SK-N-DZ (cell line): Measurements from ENCODE around the gene USP10. TPM values are rescaled to one million over a fixed set of nuclear protein-coding genes. Genes with fewer than 3 reads are reported as not detected.

Experiments used
- DNase-seq: peaks from one replicate; pipeline ENCODE4 v3.0.0-alpha.2; 2015; ENCODE audit warnings: low spot score
- polyA plus RNA-seq, 2 experiments: library from polyadenylated mRNA; depleted of rRNA; stranded (reverse); fragments of >200 nt; gene quantifications; 2 replicates each; pipeline ENCODE4 v1.2.3, GENCODE V29; 2014

Gene USP10
- 57.4 and 58.4 TPM in 2 replicates for polyA plus RNA-seq (2014; cell fraction: cytosol; rRNA removed)
- polyA plus RNA-seq (2014; cell fraction: nucleus; rRNA removed) = 56.1 and 63.8 TPM in 2 replicates

DNA sequence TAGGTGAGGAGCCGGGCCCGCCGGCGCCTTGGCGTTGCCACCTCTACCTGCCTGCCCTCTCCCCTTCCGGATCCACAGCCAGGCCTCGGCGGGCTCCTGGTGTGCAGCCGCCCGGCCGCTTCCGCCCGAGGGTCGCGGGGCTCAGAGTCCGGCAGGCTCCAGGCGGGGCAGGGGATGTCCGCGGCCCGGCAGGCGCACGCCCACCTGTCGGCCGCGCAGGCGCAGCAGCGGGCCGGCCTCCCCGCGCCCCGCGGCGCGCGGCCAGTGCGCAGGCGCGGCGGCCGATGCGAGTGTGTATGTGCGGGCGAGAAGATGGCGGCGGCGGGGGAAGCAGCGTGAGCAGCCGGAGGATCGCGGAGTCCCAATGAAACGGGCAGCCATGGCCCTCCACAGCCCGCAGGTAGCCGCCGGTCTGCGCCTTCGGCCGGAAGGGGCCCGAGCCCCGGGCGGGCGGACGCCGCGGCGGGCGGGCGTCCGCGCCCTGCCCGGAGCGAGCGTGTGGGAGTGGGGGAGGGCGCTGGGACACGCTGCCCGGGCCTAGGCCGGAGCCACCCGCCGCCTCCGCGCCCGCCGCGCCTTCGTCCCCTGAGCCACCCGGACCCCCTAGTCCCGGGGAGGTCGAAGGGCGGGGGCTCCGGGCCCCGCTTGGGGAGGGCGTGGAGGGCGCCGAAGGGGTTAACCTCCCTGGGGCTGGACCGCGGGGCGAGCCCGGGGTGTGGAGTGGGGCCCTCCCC is at the start of gene USP10:
Gene USP10 (plus strand): TSS at position 289 of the 734 bp plus-strand sequence. CDS start 91 bp downstream, at position 380.
- DNase-seq = peak; percentile 84

DNA sequence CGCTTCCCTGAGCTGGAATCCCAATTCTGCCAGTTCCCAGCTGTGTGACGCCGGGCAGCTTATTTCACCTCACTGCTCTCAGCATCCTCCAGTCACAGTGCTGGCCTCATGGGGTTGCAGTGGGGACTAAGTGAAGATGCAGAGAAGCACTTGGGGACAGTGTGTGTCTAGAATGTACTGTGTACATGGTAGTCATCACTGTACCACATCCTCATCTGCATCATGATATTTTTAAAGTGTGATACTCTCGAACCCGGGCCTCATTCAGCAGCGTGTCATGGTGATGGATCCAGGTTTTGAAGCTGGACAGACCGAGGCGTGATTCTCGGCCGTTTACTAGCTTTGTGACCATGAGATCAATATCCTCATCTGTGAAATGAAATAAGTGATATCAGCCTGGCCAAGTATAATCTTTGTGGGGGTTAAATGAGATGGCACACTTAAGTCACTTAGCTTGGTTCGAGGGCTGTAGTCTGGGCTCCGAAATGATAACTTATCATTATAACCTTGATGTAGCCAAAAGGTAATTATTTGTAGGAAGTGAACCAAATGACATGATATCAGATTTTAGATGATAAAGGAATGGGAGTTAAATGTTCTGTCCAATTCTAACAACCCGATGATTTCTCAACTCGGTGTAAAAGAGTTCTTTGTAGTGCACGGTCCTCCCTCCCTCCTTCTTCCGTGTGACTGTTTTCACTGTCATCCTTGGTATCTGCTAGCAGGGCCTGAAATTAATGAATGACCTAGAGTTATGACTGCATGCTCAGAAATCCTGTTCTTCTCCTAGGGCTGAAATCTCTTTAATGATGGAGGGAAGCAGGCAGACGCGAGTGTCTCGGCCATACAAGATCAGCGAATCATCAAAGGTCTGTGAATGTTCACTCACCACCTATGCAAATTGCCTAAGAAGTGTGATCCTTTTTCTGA is 49.5 kb upstream of the USP10 start:
- no peak for DNase-seq

- no peak for DNase-seq
Measured at GRCh38 chr16:84652566-84652965, 47.2 kb upstream of the USP10 start.

GRCh38 chr16:84654238-84654637 is 45.6 kb upstream of the USP10 start:
- DNase-seq = no peak

DNA sequence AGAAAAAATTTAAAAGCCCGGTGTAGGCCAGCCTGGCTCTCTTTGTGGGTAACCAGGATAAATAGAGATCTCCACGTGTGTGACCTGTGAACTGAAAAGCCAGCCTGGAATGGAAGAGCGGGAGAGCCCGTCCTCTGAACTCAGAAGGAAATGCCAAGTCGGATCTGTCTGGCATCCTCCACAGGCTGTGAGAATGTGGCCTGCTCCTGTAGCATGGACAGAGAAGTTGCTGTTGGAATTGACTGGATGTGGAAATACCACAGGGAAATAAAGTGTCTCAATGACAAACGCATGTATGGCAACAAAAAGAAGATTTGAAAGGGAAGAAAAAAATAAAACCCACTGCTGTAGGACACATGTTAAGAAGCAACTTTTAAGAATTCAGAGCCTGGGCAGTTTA is 44.8 kb upstream of the USP10 start:
- DNase-seq = no peak

- DNase-seq = no peak
Measured at GRCh38 chr16:84656649-84657048, 43.2 kb upstream of the USP10 start.

- no peak for DNase-seq
Measured at GRCh38 chr16:84657229-84657837, 42.5 kb upstream of the USP10 start.

DNA sequence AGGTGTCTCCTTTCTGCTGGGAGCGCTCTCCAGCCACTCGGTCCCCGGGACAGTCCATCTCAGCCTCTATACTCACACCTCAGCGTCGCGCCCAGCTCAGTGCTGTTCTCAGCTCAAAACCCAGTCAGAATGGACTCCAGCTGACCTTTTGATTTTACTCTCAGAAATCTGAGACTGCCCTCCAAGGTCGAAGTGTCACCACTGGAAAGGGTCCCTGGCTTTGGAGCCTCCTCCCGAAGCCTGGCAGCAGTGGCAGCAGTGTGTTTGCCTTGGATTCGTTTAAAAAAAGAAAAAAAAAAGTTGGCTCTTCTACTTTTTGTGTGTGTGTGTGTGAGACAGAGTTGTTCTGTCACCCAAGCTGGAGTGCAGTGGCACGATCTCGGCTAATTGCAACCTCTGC is 41.1 kb upstream of the USP10 start:
- DNase-seq = no peak

DNA sequence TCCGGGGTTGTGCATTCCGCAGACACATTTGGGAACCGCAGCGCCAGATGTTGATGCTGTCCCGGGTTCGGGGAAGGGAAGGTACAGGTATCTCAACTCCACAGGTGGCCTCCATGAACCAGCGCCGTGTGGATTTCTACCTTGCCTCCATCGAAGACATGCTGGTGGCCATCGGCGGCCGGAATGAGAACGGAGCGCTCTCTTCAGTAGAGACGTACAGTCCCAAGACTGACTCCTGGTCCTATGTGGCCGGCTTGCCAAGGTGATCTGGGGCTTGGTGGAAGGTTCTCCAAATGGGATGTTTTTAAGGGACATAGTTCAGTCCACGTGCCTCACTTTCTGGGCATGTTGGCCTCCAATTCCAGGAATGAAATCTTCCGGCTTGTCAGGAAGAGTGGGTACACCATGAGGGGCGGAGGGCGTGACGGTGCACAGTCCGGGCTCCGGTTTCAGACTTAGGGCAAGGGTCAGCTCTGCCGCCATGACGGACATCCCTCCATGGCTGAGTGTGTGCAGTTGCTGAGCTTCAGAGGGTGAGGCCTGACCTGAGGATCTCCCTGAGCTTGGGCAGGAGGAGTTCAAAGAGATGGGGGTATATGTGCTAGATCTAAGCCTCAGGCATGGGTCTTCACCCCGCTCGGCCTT is 40.0 kb upstream of the USP10 start:
- DNase-seq = no peak

GRCh38 chr16:84660973-84661372 is 38.8 kb upstream of the USP10 start:
- no peak for DNase-seq

DNA sequence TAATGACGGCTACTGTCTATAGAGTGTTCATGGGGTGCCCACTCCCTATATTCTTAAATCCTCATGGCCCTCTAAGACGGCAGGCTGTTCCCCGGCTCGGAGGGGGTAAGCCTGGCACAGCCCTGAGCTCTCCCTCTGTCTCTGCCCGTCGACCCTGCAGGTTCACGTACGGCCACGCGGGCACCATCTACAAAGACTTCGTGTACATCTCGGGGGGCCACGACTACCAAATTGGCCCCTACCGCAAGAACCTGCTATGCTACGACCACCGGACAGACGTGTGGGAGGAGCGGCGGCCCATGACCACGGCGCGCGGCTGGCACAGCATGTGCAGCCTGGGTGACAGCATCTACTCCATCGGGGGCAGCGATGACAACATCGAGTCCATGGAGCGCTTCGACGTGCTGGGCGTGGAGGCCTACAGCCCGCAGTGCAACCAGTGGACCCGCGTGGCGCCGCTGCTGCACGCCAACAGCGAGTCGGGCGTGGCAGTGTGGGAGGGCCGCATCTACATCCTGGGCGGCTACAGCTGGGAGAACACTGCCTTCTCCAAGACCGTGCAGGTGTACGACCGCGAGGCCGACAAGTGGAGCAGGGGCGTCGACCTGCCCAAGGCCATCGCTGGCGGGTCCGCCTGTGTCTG is 38.3 kb upstream of the USP10 start:
- no peak for DNase-seq

DNA sequence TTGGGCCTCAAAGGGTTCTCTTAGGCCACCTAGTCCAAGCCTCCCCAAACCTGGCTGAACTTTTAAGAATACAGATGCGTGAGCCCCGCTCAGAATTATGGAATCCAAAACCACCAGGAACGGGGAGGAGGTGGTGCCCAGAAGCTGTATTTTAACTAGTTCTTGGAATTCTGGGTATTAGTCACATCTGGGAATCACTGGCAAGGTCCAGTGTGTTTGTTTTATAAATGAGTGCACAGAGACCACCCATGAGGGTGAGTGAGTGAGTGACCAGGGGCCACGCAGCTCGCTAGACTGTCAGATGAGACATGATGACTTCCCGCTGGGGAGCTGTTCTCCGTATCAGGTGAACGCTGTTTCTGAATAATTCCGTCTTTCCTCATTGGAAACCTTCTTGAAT is 37.3 kb upstream of the USP10 start:
- DNase-seq = no peak

DNA sequence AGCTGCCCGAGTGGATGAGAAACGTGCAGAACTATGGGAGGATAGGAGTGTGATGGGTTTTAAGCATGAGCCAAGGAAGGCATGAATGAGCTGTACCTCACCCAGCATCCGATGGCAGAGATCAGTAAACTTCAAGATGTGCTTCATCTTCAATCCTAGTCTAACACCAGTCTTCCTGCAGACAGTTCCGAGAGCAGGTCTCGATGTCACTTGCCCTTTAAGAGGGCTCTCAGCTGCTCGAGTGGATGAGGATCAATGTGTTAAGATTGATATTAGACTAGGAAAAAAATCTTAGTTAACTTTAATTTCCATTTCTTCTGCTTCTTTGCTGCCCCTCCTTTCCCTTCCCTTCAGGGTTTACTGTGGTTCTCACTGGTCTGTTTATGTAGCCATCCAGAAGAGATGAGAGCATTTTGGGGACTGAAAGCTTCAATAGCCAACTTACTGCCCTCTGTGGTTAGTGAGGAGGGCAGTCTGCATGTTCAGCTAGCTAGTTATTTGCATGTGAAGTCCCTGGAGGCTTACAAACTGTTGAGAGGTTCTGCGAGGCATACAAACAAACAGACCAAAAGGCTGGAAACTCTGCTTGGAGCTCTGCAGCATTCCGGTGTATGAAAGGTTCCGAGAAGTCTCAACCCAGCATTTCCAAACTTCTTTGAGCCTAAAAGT is 36.2 kb upstream of the USP10 start:
- no peak for DNase-seq

DNA sequence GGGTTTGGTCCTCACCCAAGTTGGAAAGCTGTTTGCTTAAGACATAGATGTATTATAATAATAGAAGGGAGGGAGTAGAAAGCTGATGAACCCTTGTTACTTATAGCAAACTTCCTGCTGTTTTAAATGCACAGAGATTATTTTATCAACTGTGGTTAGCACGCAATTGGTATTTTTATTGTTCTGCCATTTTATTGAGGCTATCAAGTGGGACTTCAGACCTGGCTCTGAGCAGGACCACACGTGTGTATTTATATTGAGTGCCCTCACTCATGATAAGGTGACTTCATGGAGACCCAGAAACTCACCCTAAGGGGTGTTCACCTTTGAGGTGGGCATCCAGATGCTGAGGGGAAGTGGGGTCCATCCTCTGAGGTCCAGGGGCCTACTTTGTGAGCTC is 34.4 kb upstream of the USP10 start:
- DNase-seq = no peak

DNA sequence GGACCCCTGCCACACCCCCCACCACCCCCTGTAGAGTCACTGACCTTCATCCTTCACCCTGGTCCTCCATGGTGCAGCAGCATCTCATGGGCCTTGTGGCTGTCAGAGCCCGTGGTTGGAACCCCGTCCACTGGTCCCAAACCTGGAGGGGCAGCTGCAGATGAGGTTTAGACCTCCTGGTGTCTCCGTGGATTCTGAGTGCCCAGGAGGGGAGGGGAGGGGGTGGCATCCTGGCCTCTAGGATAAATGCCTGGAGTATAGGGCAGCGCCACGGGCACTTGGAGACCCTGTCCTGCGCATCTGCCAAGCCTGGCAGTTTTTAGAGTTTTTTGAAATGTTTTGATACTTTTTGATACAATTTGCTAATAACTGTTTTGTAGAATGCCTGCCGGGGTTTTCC is 34.0 kb upstream of the USP10 start:
- no peak for DNase-seq

DNA sequence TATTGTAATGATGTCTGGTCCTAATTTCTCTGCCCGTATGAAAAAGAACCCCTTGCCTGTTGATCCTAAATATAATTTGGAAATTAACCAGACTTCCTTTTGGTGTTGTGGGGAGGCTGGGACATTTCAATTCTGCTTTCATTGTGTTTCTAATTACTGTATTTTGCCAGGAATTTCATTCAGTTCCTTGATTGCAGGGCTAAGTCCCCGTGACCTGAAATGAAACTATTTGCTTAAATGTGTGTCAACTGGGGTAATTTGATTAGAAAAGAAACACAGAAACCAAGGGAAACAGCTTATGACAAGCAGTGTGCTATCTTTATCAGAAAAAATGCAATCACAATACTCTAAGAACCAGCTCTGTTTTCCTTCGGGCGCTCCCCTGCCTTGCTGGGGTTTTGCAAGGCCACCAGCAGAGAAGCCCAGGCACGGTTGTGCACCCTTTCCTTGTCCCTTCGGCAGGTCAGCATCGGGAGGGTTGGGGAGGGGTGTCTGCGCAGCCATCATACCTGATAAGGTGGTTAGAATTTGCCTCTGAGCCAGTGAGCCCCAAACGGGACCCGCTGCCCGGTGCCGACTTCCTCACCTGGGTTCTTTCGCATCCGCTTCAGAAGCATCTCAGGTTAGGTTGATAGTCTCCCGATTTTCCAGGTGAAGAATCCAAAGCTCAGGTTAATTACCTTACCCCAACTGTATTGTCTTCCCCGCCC is 32.0 kb upstream of the USP10 start:
- DNase-seq = peak; percentile 75

GRCh38 chr16:84670063-84670462 is 29.7 kb upstream of the USP10 start:
- DNase-seq = peak; percentile 35

DNA sequence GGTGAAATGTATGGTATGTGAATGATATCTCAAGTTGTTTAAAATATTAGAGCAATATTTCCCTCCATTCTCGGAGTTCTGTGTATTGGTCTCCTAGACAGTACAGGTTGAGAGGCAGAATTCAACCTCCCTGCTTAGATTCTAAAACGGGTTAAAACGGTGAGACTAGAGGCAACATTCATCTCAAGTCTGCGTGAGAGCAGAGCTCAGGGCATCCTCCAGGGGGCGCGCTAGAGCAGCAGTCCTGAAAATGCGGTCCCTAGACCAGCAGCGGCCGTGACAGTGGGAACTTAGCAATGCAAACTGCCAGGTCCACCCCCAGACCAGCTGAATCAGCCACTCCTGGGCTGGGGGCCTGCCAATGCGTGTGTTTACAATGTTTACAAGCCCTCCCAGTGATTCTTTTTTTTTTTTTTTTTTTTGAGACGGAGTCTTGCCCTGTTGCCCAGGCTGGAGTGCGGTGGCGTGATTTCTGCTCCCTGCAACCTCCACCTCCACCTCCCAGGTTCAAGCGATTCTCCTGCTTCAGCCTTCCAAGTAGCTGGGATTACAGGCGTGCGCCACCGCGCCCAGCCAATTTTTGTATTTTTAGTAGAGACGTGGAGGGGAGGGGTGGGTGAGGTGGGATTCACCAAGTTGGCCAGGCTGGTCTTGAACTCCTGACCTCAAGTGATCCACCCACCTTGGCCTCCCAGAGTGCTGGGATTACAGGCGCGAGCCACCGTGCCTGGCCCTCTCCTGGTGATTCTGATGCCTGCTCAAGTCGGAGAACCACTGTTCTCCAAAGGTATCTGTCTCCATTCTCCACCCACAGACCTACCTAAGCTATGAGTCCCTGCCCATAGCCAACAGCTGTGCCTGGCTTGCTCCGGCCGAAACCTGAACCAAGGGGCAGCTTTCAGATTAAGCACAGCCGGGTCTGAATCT is 27.3 kb upstream of the USP10 start:
- DNase-seq = peak; percentile 73

- no peak for DNase-seq
Measured at GRCh38 chr16:84673203-84673535, 26.6 kb upstream of the USP10 start.
